Measurements from ENCODE around the gene IRAK1.

Gene IRAK1

DNA sequence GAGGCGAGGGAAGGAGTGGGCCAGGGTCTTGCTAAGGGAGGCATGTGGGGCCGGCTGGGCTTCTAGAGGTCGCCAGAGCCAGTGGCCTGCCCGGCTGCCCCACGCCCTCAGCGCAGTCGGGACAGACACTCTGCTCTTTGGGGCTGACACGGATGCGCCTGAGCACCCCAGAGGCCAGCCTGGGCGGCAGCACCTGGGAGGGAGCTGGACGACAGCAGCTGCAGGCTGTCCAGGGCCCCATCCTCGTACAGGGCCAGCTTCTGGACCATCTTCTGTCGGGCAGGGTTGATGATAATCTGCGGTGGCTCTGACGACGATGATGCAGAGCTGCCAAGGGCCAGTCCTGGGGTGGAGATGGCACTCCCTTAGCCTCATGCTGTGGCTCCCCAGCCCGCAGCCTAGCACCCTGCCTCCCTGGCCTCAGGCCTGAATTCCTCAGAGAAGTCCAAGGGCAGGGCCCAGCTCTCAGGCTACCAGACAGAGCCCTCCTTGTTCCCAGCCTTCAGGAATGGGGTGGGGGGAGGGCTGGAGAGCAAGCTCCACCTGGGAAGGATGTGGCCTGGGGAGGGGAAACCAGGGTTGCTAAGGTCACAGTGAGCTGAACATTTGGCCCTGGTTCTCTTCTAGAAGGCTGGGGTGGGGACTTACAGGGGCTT is 7.2 kb downstream of the IRAK1 start:
- Histone ChIP-seq H3K79me2 (ENCODE audit: low read length) (peaks cover 53% of the 10 kb centered on the region), H3K9ac (ENCODE audit: low read length) (no peak overlapping the region), H3K27ac (ENCODE audit: low read length) (no peak overlapping the region), H3K4me2 (ENCODE audit: low read depth, low read length) (no peak overlapping the region), H3K27me3 (replicated peaks; ENCODE audit: insufficient read depth, low read length) (no peaks in the 10 kb centered on the region), H3K4me1 (ENCODE audit: low read length) (peaks cover 41% of the 10 kb centered on the region), H3K9me3 (replicated peaks; ENCODE audit: insufficient read depth, low read length) (no peaks in the 10 kb centered on the region), H3K36me3 (replicated peaks; ENCODE audit: insufficient read depth, low read length) (no peaks in the 10 kb centered on the region), H4K20me1 (ENCODE audit: insufficient read depth, low read length) (no peaks in the 10 kb centered on the region), H3F3A (ENCODE audit: insufficient read depth, low read length) (peaks cover 24% of the 10 kb centered on the region), H2AFZ (ENCODE audit: low read length) (no peak overlapping the region), H3K4me3 (ENCODE audit: low read length) (no peak overlapping the region), H3K9me2 (replicated peaks; ENCODE audit: insufficient read depth, low read length) (no peaks in the 10 kb centered on the region)
- no peak for DNase-seq
- TF ChIP-seq CTCF (IDR thresholded peaks at IDR 0.05; ENCODE audit: low read length) (no peak), EZH2phosphoT487 (IDR thresholded peaks at IDR 0.05; ENCODE audit: low read length) (no peak), EZH2 (optimal IDR thresholded peaks at IDR 0.05; ENCODE audit: low read depth, low read length) (no peak)

- Histone ChIP-seq H3K36me3 (replicated peaks; ENCODE audit: insufficient read depth, low read length) (no peaks in the 10 kb centered on the region), H3K4me1 (ENCODE audit: low read length) (peaks cover 43% of the 10 kb centered on the region), H3K27ac (ENCODE audit: low read length) (no peak overlapping the region), H3K4me3 (ENCODE audit: low read length) (no peak overlapping the region), H3K9ac (ENCODE audit: low read length) (no peak overlapping the region), H3K79me2 (ENCODE audit: low read length) (peaks cover 45% of the 10 kb centered on the region), H3K4me2 (ENCODE audit: low read depth, low read length) (no peak overlapping the region), H4K20me1 (ENCODE audit: insufficient read depth, low read length) (no peaks in the 10 kb centered on the region), H3K27me3 (replicated peaks; ENCODE audit: insufficient read depth, low read length) (no peaks in the 10 kb centered on the region), H3K9me3 (replicated peaks; ENCODE audit: insufficient read depth, low read length) (no peaks in the 10 kb centered on the region), H3F3A (ENCODE audit: insufficient read depth, low read length) (peaks cover 24% of the 10 kb centered on the region), H3K9me2 (replicated peaks; ENCODE audit: insufficient read depth, low read length) (no peaks in the 10 kb centered on the region), H2AFZ (ENCODE audit: low read length) (no peak overlapping the region)
- no peak for DNase-seq
- no peak for TF ChIP-seq EZH2 (optimal IDR thresholded peaks at IDR 0.05; ENCODE audit: low read depth, low read length)
- TF ChIP-seq EZH2phosphoT487 (IDR thresholded peaks at IDR 0.05; ENCODE audit: low read length): no peak
- TF ChIP-seq CTCF (IDR thresholded peaks at IDR 0.05; ENCODE audit: low read length): no peak
These were observed 8.0 kb downstream of the IRAK1 start for GRCh38 chrX:154011376-154012335.

DNA sequence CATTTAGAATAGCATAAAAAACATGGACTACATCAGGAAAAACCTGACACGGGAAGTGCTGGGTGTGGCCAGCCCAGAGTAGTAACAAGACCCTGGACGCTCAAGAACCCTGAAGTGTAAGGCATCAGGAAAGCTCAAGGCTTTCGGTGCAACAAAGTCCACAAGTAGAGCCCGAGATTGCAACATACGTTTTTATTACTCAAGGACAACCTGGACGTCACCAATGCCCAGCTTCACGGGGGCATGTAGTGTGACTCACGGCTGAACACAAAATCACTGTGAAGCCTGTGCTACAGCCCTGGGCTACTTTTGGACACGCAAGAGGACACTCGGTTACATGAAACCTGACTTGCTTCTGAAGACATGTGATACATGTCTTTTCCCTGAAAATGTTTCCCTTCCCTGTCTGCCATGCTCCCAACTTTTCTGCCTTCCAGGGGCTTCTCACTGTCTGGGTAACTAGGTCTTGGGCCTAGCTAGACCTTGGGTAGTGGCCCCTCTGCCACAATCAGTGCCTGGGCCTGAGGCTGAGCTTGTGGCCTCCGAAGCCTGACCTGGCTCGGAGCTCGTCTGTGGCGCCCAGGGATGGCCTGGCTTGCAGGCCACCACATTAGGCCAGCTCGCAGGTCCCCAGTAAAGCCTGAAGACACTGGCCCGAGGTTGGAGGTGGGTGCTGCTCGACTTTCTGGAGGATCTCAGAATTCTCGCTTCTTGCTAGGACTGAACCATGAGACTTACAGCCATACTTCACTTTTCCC is 9.2 kb downstream of the IRAK1 start:
- Histone ChIP-seq H3K4me1 (ENCODE audit: low read length) (peaks cover 43% of the 10 kb centered on the region), H3K4me2 (ENCODE audit: low read depth, low read length) (no peak overlapping the region; the same call in 1 of the 2 replicates), H3K9ac (ENCODE audit: low read length) (no peak overlapping the region), H3K27ac (ENCODE audit: low read length) (no peak overlapping the region), H3K27me3 (replicated peaks; ENCODE audit: insufficient read depth, low read length) (no peaks in the 10 kb centered on the region), H3K79me2 (ENCODE audit: low read length) (peaks cover 33% of the 10 kb centered on the region), H3K9me2 (replicated peaks; ENCODE audit: insufficient read depth, low read length) (no peaks in the 10 kb centered on the region), H3K36me3 (replicated peaks; ENCODE audit: insufficient read depth, low read length) (no peaks in the 10 kb centered on the region), H2AFZ (ENCODE audit: low read length) (no peak overlapping the region), H4K20me1 (ENCODE audit: insufficient read depth, low read length) (no peaks in the 10 kb centered on the region), H3K9me3 (replicated peaks; ENCODE audit: insufficient read depth, low read length) (no peaks in the 10 kb centered on the region), H3K4me3 (ENCODE audit: low read length) (no peak overlapping the region), H3F3A (ENCODE audit: insufficient read depth, low read length) (peaks cover 24% of the 10 kb centered on the region)
- TF ChIP-seq CTCF (IDR thresholded peaks at IDR 0.05; ENCODE audit: low read length) (no peak), EZH2 (optimal IDR thresholded peaks at IDR 0.05; ENCODE audit: low read depth, low read length) (no peak), EZH2phosphoT487 (IDR thresholded peaks at IDR 0.05; ENCODE audit: low read length) (no peak)
- no peak for DNase-seq

All from MM.1S (cell line).